Activated CD8-positive, alpha-beta T cell treated with anti-CD3 and anti-CD28 coated beads for 36 hours (primary cell): Measurements from ENCODE around the gene TRIM34. TPM values are rescaled to one million over a fixed set of nuclear protein-coding genes. Genes with fewer than 3 reads are reported as not detected.
A peak's percentile ranks its signal among the peaks of the same experiment; 100 is the strongest.
"Not testable (repeated sequence)": the region's sequence is repeated elsewhere in the genome, so short reads cannot be mapped to it uniquely, and the experiment has no call there.

Experiments
- ATAC-seq: fragments of 200-7000 bp; cut with Tn5 transposase; one replicate; pipeline ENCODE4 v1.10.0; 2021; ENCODE audit warnings: mild to moderate bottlenecking, moderate library complexity
- CTCF ChIA-PET: fragments of 350-600 bp; sonication (Branson Sonifier 250); formaldehyde crosslinking; loops from one replicate; lab custom pipeline; 2021; ENCODE audit warnings: antibody characterized with exemption; lab: Charles Lee
- POLR2A ChIA-PET: fragments of 350-600 bp; sonication (Branson Sonifier 250); formaldehyde crosslinking; loops from one replicate; lab custom pipeline; 2021; ENCODE audit warnings: antibody characterized with exemption; lab: Charles Lee
- DNase-seq: peaks from one replicate; pipeline ENCODE4 v3.0.0-alpha.2; 2020
- H3K27ac Mint-ChIP-seq: one replicate; pipeline ENCODE4 v1.8.0; 2021; ENCODE audit warnings: mild to moderate bottlenecking, mixed read lengths
- H3K27me3 Mint-ChIP-seq: one replicate; pipeline ENCODE4 v1.8.0; 2021; ENCODE audit warnings: mixed read lengths
- H3K36me3 Mint-ChIP-seq: one replicate; pipeline ENCODE4 v1.8.0; 2021; ENCODE audit warnings: low read depth, mixed read lengths
- H3K4me1 Mint-ChIP-seq: one replicate; pipeline ENCODE4 v1.8.0; 2021; ENCODE audit warnings: low read depth, mixed read lengths
- H3K4me3 Mint-ChIP-seq: one replicate; pipeline ENCODE4 v1.8.0; 2021; ENCODE audit warnings: mild to moderate bottlenecking, moderate library complexity, mixed read lengths
- H3K9me3 Mint-ChIP-seq: one replicate; pipeline ENCODE4 v1.8.0; 2021; ENCODE audit warnings: mixed read lengths
- CTCF ChIP-seq: fragments of 200-600 bp; IDR thresholded peaks from one replicate; pipeline ENCODE4 v1.8.0; 2022; ENCODE audit warnings: antibody characterized with exemption, mild to moderate bottlenecking
- intact Hi-C: fragments of 100-400 bp; cut with micrococcal nuclease; formaldehyde crosslinking; loops from one replicate; pipeline ENCODE4 v1.10.0; 2022
- total RNA-seq, 2 experiments: library from RNA; stranded (reverse); gene quantifications; one replicate each; pipeline ENCODE4 v1.2.3, GENCODE V29; 2021

Gene TRIM34
- total RNA-seq, 2 experiments from 2014 or later: 8.5 to 9.3 TPM

- Mint-ChIP-seq H3K4me1 (peaks cover 3% of the 10 kb centered on the region), H3K27ac (peak within 1 kb of the TSS; percentile 20)
Observed at GRCh38 chr11:5596607-5597201, 28.1 kb upstream of the TRIM34 start, which contains the start of gene TRIM6. Gene TRIM6 (plus strand): TSS chr11:5596637. CDS start chr11:5596898, 261 bp downstream.

GRCh38 chr11:5597953-5598352 is 26.8 kb upstream of the TRIM34 start:
- Mint-ChIP-seq H3K27ac (no peak overlapping the region), H3K9me3 (no peaks in the 10 kb centered on the region), H3K4me1 (peaks cover 3% of the 10 kb centered on the region), H3K27me3 (peaks cover 2% of the 10 kb centered on the region), H3K36me3 (no peaks in the 10 kb centered on the region), H3K4me3 (no peak overlapping the region)
- CTCF ChIA-PET: interaction anchor here (1.2 to 1.7 kb wide), 2 partner anchors 73 to 211 kb away, joined by 3 to 5 read pairs; no protein-coding TSS in a partner anchor
- POLR2A ChIA-PET: no interaction called here
- intact Hi-C loops: no loop called here
- DNase-seq (no peak), ATAC-seq (no peak)
- TF ChIP-seq CTCF: no peak

More at GRCh38 chr11:5596607-5597201, 28.1 kb upstream of the TRIM34 start, which contains the start of gene TRIM6:
- DNase-seq (peak; percentile 14), ATAC-seq (peak; percentile 34)
- Mint-ChIP-seq H3K36me3 (no peaks in the 10 kb centered on the region), H3K9me3 (no peaks in the 10 kb centered on the region), H3K4me3 (peak within 1 kb of the TSS; percentile 62), H3K27me3 (peaks cover 2% of the 10 kb centered on the region)
- ChIA-PET POLR2A (interaction anchor here (0.6 kb wide), 1 partner anchor 691 kb away, joined by 3 read pairs; no protein-coding TSS in a partner anchor), CTCF (interaction anchor here (1.2 kb wide), 1 partner anchor 74 kb away, joined by 3 read pairs; no protein-coding TSS in a partner anchor)
- intact Hi-C loops: no loop called here
- TF ChIP-seq CTCF: no peak

- no peak overlapping the region for H3K27ac Mint-ChIP-seq
- ATAC-seq (peak; percentile 95), DNase-seq (peak; percentile 77)
- H3K4me3 Mint-ChIP-seq: no peak overlapping the region
- CTCF ChIA-PET: interaction anchor here (0.7 to 2.2 kb wide), 16 partner anchors 8 to 291 kb away, joined by 3 to 9 read pairs (median 4); partner anchors contain the start of genes TRIM34 and TRIM5
- intact Hi-C loops: loop anchor here (1.0 kb wide), 1 partner anchor 208 kb away; the partner anchor contains the start of gene OR52N2
- no peaks in the 10 kb centered on the region for H3K36me3 Mint-ChIP-seq
- no peaks in the 10 kb centered on the region for H3K9me3 Mint-ChIP-seq
- POLR2A ChIA-PET: no interaction called here
- peaks cover 3% of the 10 kb centered on the region for H3K4me1 Mint-ChIP-seq
- H3K27me3 Mint-ChIP-seq: peaks cover 2% of the 10 kb centered on the region
- peak; percentile 82 for TF ChIP-seq CTCF
Observed at GRCh38 chr11:5600374-5600851, 24.4 kb upstream of the TRIM34 start.

GRCh38 chr11:5602791-5603190 is 22.0 kb upstream of the TRIM34 start:
- H3K9me3 Mint-ChIP-seq, H3K4me3 Mint-ChIP-seq, ATAC-seq, H3K36me3 Mint-ChIP-seq, POLR2A ChIA-PET, H3K27ac Mint-ChIP-seq, H3K27me3 Mint-ChIP-seq, DNase-seq, H3K4me1 Mint-ChIP-seq, intact Hi-C loops: not testable (repeated sequence)
- CTCF ChIA-PET: interaction anchor here (1.0 kb wide), 1 partner anchor 82 kb away, joined by 4 read pairs; the partner anchor contains the start of gene TRIM5

GRCh38 chr11:5603326-5603725 is 21.5 kb upstream of the TRIM34 start:
- Mint-ChIP-seq H3K27me3 (no peaks in the 10 kb centered on the region), H3K4me3 (no peak overlapping the region), H3K9me3 (no peaks in the 10 kb centered on the region), H3K36me3 (no peaks in the 10 kb centered on the region), H3K27ac (no peak overlapping the region), H3K4me1 (no peaks in the 10 kb centered on the region)
- no peak for DNase-seq
- intact Hi-C loops: no loop called here
- ATAC-seq: no peak
- ChIA-PET POLR2A (no interaction called here), CTCF (interaction anchor here (1.0 kb wide), 1 partner anchor 81 kb away, joined by 4 read pairs; the partner anchor contains the start of gene TRIM5)
- no peak for TF ChIP-seq CTCF
